HepG2 (cell line): ENCODE measurements around the gene NFYC. TPM values are rescaled to one million over a fixed set of nuclear protein-coding genes. Genes with fewer than 3 reads are reported as not detected.
A peak's percentile ranks its signal among the peaks of the same experiment; 100 is the strongest.

Source experiments
- MTF2 ChIP-seq: sonication (generic); formaldehyde crosslinking; IDR thresholded peaks from 2 replicates; pipeline ENCODE4 v1.5.0; 2020; ENCODE audit warnings: missing genetic modification reagents, borderline replicate concordance
- RERE ChIP-seq: IDR thresholded peaks from 2 replicates; pipeline ENCODE4 v1.6.1; 2016; ENCODE audit warnings: low read depth, missing genetic modification reagents, missing compliant biosample characterization
- SNAPC5 ChIP-seq: sonication (generic); formaldehyde crosslinking; IDR thresholded peaks from 2 replicates; pipeline ENCODE4 v1.8.1; 2023; ENCODE audit warnings: mild to moderate bottlenecking, missing genetic modification reagents, borderline replicate concordance
- ZBTB8A ChIP-seq: sonication (generic); formaldehyde crosslinking; IDR thresholded peaks from 2 replicates; pipeline ENCODE4 v1.4.0; 2020; ENCODE audit warnings: mild to moderate bottlenecking, low read depth, missing genetic modification reagents, borderline replicate concordance
- ZNF816 ChIP-seq: sonication (generic); formaldehyde crosslinking; IDR thresholded peaks from 2 replicates; pipeline ENCODE4 v1.8.0; 2022; ENCODE audit warnings: missing genetic modification reagents, mild to moderate bottlenecking, borderline replicate concordance
- ZSCAN5A ChIP-seq: sonication (generic); formaldehyde crosslinking; IDR thresholded peaks from 2 replicates; pipeline ENCODE4 v1.8.0; 2022; ENCODE audit warnings: mild to moderate bottlenecking, missing genetic modification reagents, borderline replicate concordance
- polyA plus RNA-seq, 8 experiments: library from polyadenylated mRNA; depleted of rRNA in 3 of 8; stranded (reverse) in 7 of 8; unstranded in 1 of 8; fragments of >200 nt; fragmentation: Illumina TruSeq in 4 of 8; extraction: Trizol in 4 of 8; gene quantifications; 2 replicates each; pipeline versions ENCODE4 v1.2.1 to v1.2.3, GENCODE V29; 2011 to 2016; ENCODE audit warnings: low read depth in 4 of 8, missing spikeins in 1 of 8, mixed read lengths in 1 of 8; ENCODE audit not compliant: insufficient read depth in 1 of 8
- total RNA-seq, 5 experiments: library from RNA; depleted of rRNA; stranded (reverse); fragments of >200 nt; fragmentation: Illumina TruSeq; extraction: Trizol; gene quantifications; 2 replicates each; pipeline ENCODE4 v1.2.3, GENCODE V29; 2016; ENCODE audit warnings: low read depth in 1 of 5

Gene NFYC
- total and polyA plus RNA-seq, 2 of the 13 experiments (the other 11 are each of a cell fraction or from before 2014, with no cell fraction given): 33.9 to 73.7 TPM

DNA sequence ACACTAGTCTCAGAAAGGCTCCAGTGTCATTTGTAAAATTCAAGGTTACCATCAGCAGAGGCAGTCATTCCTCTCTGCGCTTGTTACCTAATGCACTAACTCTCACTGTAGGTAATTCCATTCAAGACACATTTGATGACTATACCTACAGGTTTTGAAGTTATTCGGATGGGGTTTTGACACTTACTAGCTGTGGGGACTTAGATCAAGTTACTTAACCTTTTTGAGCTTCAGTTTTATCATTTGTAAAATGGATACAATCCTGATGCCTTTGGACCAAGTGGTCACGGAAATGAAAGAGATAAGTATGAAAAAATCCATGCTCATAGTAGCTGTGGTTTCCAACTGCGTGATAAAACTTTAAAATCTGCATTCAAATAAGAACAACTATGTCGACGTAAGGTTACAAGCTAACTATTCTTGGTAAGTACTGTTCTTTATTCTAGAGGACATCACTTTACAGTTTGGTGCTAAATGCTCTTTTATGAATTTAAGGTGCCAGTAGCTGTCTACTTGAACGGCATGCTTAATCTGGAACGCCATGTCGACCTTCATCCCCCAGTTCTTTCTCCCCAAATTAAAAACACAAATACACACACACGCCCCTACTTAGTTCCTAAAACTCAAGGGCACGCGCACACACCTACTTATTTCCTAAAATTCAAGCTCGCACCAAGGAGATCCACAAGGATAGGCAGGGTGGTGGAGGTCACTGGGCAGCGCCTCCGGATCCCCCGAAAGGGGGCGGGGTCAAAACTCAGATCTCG lies 550 bp upstream of the NFYC start (continued):
- TF ChIP-seq MTF2 (CRISPR knock-in tag): 0 out of 2 replicates have a peak, but pooled peaks have one; percentile 3
- TF ChIP-seq SNAPC5 (CRISPR knock-in tag): peak; percentile 26; the same call in 1 of the 2 replicates
- 0 out of 2 replicates have a peak, but pooled peaks have one; percentile 59 for TF ChIP-seq ZNF816 (CRISPR knock-in tag)
- TF ChIP-seq RERE (CRISPR knock-in tag): 0 out of 2 replicates have a peak, but pooled peaks have one; percentile 13
- peak; percentile 100; the same call in 1 of the 2 replicates for TF ChIP-seq ZBTB8A (CRISPR knock-in tag)
- TF ChIP-seq ZSCAN5A (CRISPR knock-in tag): peak; percentile 16; the same call in 1 of the 2 replicates
- TF ChIP-seq, all 625 proteins: peak for 12
